Activated CD4-positive, alpha-beta T cell treated with anti-CD3 and anti-CD28 coated beads for 4 hours (primary cell): ENCODE measurements around the gene HMGN4.

Experiments
- DNase-seq, 2 donors: peaks; one replicate each; pipeline ENCODE4 v3.0.0-alpha.2; 2020

HMGN4 gene

GRCh38 chr6:26588965-26589364, 50.8 kb downstream of the HMGN4 start:
- DNase-seq, result no peak

DNA sequence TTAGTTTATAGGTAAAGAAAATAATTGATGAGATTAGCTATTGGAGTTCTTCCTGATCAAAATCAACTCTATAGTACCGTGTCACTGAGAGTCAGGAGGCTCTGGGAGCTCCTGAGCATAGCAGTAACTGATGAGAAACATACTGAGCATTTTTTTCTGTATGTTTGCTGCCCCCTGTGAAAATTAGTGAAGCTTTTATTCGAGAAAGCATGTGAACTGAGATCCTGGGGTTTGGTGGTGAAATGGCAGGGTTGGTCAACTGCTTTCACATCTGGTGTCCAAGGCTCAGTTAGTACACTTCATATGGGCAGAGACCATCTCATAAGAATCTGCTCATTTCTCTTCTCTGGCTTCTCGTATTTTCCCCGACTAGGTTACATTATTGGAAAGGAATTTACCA, 54.5 kb downstream of the HMGN4 start:
- no peak for DNase-seq

- no peak for DNase-seq
Observed at GRCh38 chr6:26593278-26594130, 55.3 kb downstream of the HMGN4 start.

DNA sequence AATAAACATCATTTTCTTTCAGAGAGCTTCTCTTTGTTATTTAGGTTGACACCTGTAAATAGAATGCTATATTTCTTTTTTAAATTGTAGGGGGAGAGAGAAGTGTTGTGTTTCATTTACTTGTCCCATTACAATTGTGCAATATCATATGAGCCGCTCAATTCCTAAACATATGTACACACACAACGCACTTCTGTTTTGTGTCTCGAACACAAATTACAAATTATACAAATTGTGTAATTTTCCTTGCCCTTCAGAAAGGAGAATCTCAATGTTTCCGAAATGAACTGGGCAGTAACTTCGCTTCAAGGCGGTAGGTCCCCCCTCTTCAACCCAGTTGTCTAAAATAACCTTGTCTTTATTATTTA, 55.9 kb downstream of the HMGN4 start:
- no peak for DNase-seq

- no peak for DNase-seq
Observed at GRCh38 chr6:26594730-26595632, 56.8 kb downstream of the HMGN4 start.

DNA sequence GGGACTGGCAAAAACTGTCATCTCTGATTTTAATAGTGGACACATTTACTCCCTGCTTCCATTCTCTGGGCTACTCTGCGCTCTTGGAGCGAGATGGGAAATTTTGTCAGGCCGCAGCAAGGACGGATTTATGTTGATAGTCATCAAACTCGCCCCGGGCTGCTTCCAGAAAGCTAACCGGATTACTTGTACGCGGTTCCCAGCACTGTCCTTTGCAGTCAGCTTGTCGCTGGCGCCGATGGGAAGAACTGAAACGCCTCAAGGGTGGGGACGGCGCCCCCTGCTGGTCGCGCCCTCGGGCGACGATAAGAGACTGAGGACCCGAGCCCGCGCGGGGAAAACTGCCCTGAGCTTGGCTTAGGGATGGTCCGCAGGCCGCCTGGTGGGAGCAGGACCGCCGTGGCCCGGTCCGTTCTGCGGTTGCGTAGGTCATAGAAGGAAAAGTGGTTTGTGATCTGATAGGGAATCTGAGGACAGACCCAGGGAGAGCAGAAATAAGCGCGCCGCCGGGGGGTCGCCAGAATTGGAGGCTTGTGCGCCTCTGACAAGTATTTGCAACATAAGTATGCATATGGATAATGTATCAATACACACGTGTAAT, 57.6 kb downstream of the HMGN4 start:
- DNase-seq, result peak; percentile 85 to 86
